Stomach (tissue), 4 donors: Measurements from ENCODE around the gene LHFPL3.

ENCODE experiments used
- CTCF ChIP-seq, 7 experiments: fragments of 450-650 bp in 4 of 7; fragments of 200-600 bp in 3 of 7; sonication (generic) in 3 of 7; IDR thresholded peaks; one replicate each; pipeline ENCODE4 v1.5.1; 2016 to 2019; ENCODE audit warnings: antibody characterized with exemption in 7 of 7, control low read depth in 2 of 7, mild to moderate bottlenecking in 1 of 7
- EP300 ChIP-seq: sonication (generic); formaldehyde crosslinking; IDR thresholded peaks from one replicate; pipeline ENCODE4 v1.6.1; 2017; ENCODE audit warnings: antibody characterized with exemption
- POLR2A ChIP-seq, 4 donors: fragments of 450-650 bp; IDR thresholded peaks; one replicate each; pipeline ENCODE4 v1.6.1; 2016; ENCODE audit warnings: antibody characterized with exemption in 4 of 4, control low read depth in 2 of 4, mild to moderate bottlenecking in 1 of 4, moderate library complexity in 1 of 4
- POLR2AphosphoS5 ChIP-seq, 3 donors: sonication (generic); formaldehyde crosslinking; IDR thresholded peaks; one replicate each; pipeline ENCODE4 v1.6.1; 2016; ENCODE audit warnings: antibody characterized with exemption in 3 of 3

- TF ChIP-seq CTCF (IDR thresholded peaks at IDR 0.05): no peak
- TF ChIP-seq POLR2A (IDR thresholded peaks at IDR 0.05): no peak
- no peak for TF ChIP-seq EP300
- no peak for TF ChIP-seq POLR2AphosphoS5 (IDR thresholded peaks at IDR 0.05)
These were observed 578.2 kb downstream of the LHFPL3 start for GRCh38 chr7:104906556-104906955.
